ENCODE results near the gene FAAP20. TPM values are rescaled to one million over a fixed set of nuclear protein-coding genes. Genes with fewer than 3 reads are reported as not detected.

Gene FAAP20
- total and polyA plus RNA-seq, 10 of the 15 experiments (the other 5 are each of a cell fraction or from before 2014, with no cell fraction given): 0.79 to 91.8 (median 20.9) TPM

DNA sequence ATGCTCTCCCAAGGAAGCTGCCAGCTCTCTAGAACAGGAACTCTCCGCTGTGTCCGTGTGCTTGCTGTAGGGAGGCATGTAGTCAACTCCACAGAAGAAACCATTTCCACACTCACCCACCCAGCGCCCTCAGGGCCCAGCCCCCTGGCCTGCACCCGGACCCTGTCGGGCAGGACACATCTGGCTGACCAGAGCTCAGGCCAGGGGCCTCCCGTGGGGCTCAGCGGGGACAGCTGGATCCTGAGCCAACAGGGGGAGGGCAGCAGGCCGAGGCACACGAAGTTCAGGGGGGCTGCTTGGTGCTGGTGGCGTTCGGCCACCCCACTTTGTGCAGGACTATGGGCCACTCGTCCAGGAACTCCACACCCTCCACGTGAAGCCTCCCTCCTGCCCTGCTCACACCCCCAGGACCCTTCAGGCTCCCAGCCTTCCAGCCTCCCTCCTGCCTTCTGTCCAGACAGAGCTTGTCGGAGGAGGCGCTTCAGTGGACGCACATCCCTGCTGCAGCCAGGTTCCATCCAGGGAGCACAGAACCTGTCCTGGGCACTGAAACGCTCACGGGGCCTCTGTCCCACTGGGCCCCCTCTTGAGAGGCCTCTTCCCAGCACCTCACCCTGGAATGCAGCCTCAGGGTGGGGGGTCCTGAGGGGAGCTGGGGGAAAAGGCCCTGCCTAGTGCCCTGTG is 15.0 kb upstream of the FAAP20 start:
- no TSS peak for BruUV-seq (replicated peaks)
- in situ Hi-C loops (cut with MboI): loop anchor here (10.0 kb wide), 1 partner anchor 315 kb away; the partner anchor contains the start of gene PANK4

More for the DNA sequence above, 15.0 kb upstream of the FAAP20 start:
- H4K20me1 ChIP-seq (ENCODE audit: control insufficient read depth, insufficient read depth): no peaks in the 10 kb centered on the region
- ChIA-PET POLR2A (no interaction called here), RAD21 (ENCODE audit: unreplicated experiment) (no interaction called here), SMC1A (ENCODE audit: uncharacterized antibody, unreplicated experiment) (interaction anchor here (1.3 kb wide), 1 partner anchor 9 kb away, joined by 3 read pairs; no protein-coding TSS in a partner anchor), CTCF (interaction anchor here (1.0 kb wide), 1 partner anchor 172 kb away, joined by 4 read pairs; no protein-coding TSS in a partner anchor)
- peaks cover 4% of the 10 kb centered on the region; the same call in 1 of the 2 replicates for H3K4me1 ChIP-seq (ENCODE audit: control insufficient read depth, insufficient read depth, low read length)
- no peak overlapping the region for H2AFZ ChIP-seq (ENCODE audit: control insufficient read depth, low read depth, low read length)
- no peaks in the 10 kb centered on the region; a peak in 1 of 4 replicates for H3K27me3 ChIP-seq (replicated peaks in 1 of 2; ENCODE audit: control insufficient read depth in 2 of 2, insufficient read depth in 2 of 2, low read length in 1 of 2)
- no peak for DNase-seq (ENCODE audit: low read depth, low spot score)
- H3K9ac ChIP-seq (ENCODE audit: control insufficient read depth, insufficient read depth, low read length): no peak overlapping the region
- TF ChIP-seq RFX5 (IDR thresholded peaks at IDR 0.05; ENCODE audit: low read depth, low read length) (no peak), PBX3 (IDR thresholded peaks at IDR 0.05; ENCODE audit: insufficient replicate concordance, low read depth, low read length) (no peak), SP1 (IDR thresholded peaks at IDR 0.05; ENCODE audit: low read depth, low read length) (no peak)
- no peak overlapping the region for H3K4me3 ChIP-seq
- H3K27ac ChIP-seq (ENCODE audit: control insufficient read depth, insufficient read depth): no peak overlapping the region
- H3K79me2 ChIP-seq (ENCODE audit: control insufficient read depth, insufficient read depth, low read length): no peaks in the 10 kb centered on the region
- no peaks in the 10 kb centered on the region for H3K36me3 ChIP-seq (ENCODE audit: control insufficient read depth in 2 of 2, insufficient read depth in 2 of 2, low read length in 1 of 2)
- FAIRE-seq: no peak
- H3K9me3 ChIP-seq (replicated peaks; ENCODE audit: control insufficient read depth, insufficient read depth, low read length): no peaks in the 10 kb centered on the region
- intact Hi-C loops (cut with micrococcal nuclease; ENCODE audit: unreplicated experiment): no loop called here
- no peak for ATAC-seq
- no peak overlapping the region for H3K4me2 ChIP-seq (ENCODE audit: control insufficient read depth, insufficient read depth)
- 38% methylated on average over 18 of the region's 18 CpGs for WGBS (ENCODE audit: insufficient coverage, insufficient replicate concordance, low lambda C conversion rate, missing lambda C conversion rate)

Data from GM12878 (cell line).